Naive thymus-derived CD8-positive, alpha-beta T cell (primary cell): ENCODE data around the gene ZNF750. TPM values are rescaled to one million over a fixed set of nuclear protein-coding genes. Genes with fewer than 3 reads are reported as not detected.

ENCODE experiments used
- ATAC-seq, 2 donors: fragments of 150-1000 bp; cut with Tn5 transposase in 1 of 2; sonication (Bioruptor Pico), chemical (Tn5 transposase) in 1 of 2; 1 replicate in 1 of 2; 2 replicates in 1 of 2; pipeline ENCODE4 v1.10.0; 2021; ENCODE audit warnings: mild to moderate bottlenecking in 2 of 2, moderate library complexity in 2 of 2
- POLR2A ChIA-PET: fragments of 350-600 bp; sonication (Branson Sonifier 250); formaldehyde crosslinking; loops from one replicate; lab custom pipeline; 2021; ENCODE audit warnings: antibody characterized with exemption; lab: Charles Lee
- DNase-seq, 10 donors: peaks; one replicate each; pipeline versions ENCODE4 v3.0.0 to v3.0.0-alpha.2; 2020 to 2022
- H3K27ac Mint-ChIP-seq, 10 donors: one replicate each; pipeline ENCODE4 v1.8.0; 2020 to 2022; ENCODE audit warnings: mild to moderate bottlenecking in 10 of 10, mixed read lengths in 10 of 10, moderate library complexity in 4 of 10, inconsistent platforms in 1 of 10
- H3K27me3 Mint-ChIP-seq, 5 donors: one replicate each; pipeline ENCODE4 v1.8.0; 2021 to 2022; ENCODE audit warnings: mixed read lengths in 5 of 5
- H3K36me3 Mint-ChIP-seq, 3 donors: one replicate each; pipeline ENCODE4 v1.8.0; 2020 to 2022; ENCODE audit warnings: mixed read lengths in 3 of 3, mild to moderate bottlenecking in 2 of 3, inconsistent platforms in 1 of 3
- H3K4me1 Mint-ChIP-seq, 4 donors: one replicate each; pipeline ENCODE4 v1.8.0; 2021 to 2022; ENCODE audit warnings: mixed read lengths in 4 of 4
- H3K4me3 Mint-ChIP-seq, 10 donors: one replicate each; pipeline ENCODE4 v1.8.0; 2020 to 2022; ENCODE audit warnings: mild to moderate bottlenecking in 10 of 10, mixed read lengths in 10 of 10, moderate library complexity in 6 of 10, inconsistent platforms in 1 of 10
- H3K9me3 Mint-ChIP-seq, 9 donors: one replicate each; pipeline ENCODE4 v1.8.0; 2020 to 2022; ENCODE audit warnings: mixed read lengths in 9 of 9, mild to moderate bottlenecking in 3 of 9, inconsistent platforms in 1 of 9, moderate library complexity in 1 of 9
- polyA plus RNA-seq, 3 donors: library from polyadenylated mRNA; unstranded; fragments of 300-500 nt; fragmentation: Illumina TruSeq; gene quantifications; one replicate each; pipeline ENCODE4 v1.2.3, GENCODE V29; 2021
- total RNA-seq, 8 experiments: library from RNA in 2 of 8; stranded (reverse) in 2 of 8; gene quantifications; one replicate each; pipeline ENCODE4 v1.2.3 and lab custom pipeline; 2021 to 2026

Gene ZNF750
- total and polyA plus RNA-seq, 5 experiments from 2014 or later, result not detected

- Mint-ChIP-seq H3K4me1 (peaks cover 0 to 12% (median 5%) of the 10 kb centered on the region in 4 donors), H3K4me3 (no peak overlapping the region), H3K27me3 (no peaks in the 10 kb centered on the region), H3K27ac (peak overlapping the region in 1 of 10 donors; percentile 44), H3K36me3 (peaks cover 0 to 36% (median 12%) of the 10 kb centered on the region in 3 donors), H3K9me3 (no peaks in the 10 kb centered on the region)
- ATAC-seq, result no peak
- POLR2A ChIA-PET, result no interaction called here
- DNase-seq, result peak in 1 of 10 donors; percentile 27
Measured at GRCh38 chr17:82826956-82827355, 12.9 kb downstream of the ZNF750 start.

- POLR2A ChIA-PET, result no interaction called here
- Mint-ChIP-seq H3K27me3 (no peaks in the 10 kb centered on the region), H3K4me3 (no peak overlapping the region), H3K36me3 (peaks cover 0 to 38% (median 13%) of the 10 kb centered on the region in 3 donors), H3K9me3 (peaks cover 0 to under 1% (median 0%) of the 10 kb centered on the region in 9 donors), H3K4me1 (peaks cover 0 to 12% (median 5%) of the 10 kb centered on the region in 4 donors), H3K27ac (peak overlapping the region in 1 of 10 donors; percentile 8)
- no peak for DNase-seq
- ATAC-seq, result no peak
Measured at GRCh38 chr17:82826211-82826610, 13.6 kb downstream of the ZNF750 start.

- Mint-ChIP-seq H3K27ac (peak overlapping the region in 1 of 10 donors; percentile 27), H3K27me3 (no peaks in the 10 kb centered on the region)
- POLR2A ChIA-PET, result no interaction called here
Measured at GRCh38 chr17:82825540-82826124, 14.2 kb downstream of the ZNF750 start.

DNA sequence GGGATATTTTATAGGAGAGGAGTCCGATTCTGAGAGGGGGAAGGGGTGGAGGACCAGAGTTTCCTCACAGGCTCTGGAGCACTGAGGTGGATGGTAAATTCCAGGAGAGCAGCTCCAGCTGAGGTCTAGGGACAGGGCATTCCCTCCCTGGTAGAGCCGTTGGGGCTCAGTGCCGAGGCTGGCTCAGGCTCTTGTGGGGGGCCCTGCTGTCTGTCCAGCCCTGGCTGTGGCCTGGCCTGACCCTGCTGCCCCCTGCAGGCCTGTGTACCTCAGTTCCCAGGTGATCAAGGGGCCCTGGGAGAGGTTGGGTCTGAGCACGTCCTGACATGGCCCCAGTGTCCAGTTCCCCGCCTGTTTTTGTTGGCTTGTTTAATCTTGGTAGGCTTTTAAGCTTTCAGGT is 16.8 kb downstream of the ZNF750 start:
- POLR2A ChIA-PET, result no interaction called here
- ATAC-seq, result no peak
- H3K9me3 Mint-ChIP-seq, result peaks cover 0 to 16% (median 7%) of the 10 kb centered on the region in 9 donors
- H3K27me3 Mint-ChIP-seq, result no peaks in the 10 kb centered on the region
- peak in 1 of 10 donors; percentile 8 for DNase-seq
- no peak overlapping the region for H3K4me3 Mint-ChIP-seq
- H3K27ac Mint-ChIP-seq, result no peak overlapping the region
- H3K4me1 Mint-ChIP-seq, result peaks cover 0 to 20% (median 9%) of the 10 kb centered on the region in 4 donors
- H3K36me3 Mint-ChIP-seq, result peaks cover 7 to 48% (median 38%) of the 10 kb centered on the region in 3 donors

More at GRCh38 chr17:82825540-82826124, 14.2 kb downstream of the ZNF750 start:
- Mint-ChIP-seq H3K4me1 (peaks cover 0 to 14% (median 5%) of the 10 kb centered on the region in 4 donors), H3K9me3 (peaks cover 0 to 6% (median under 1%) of the 10 kb centered on the region in 9 donors), H3K4me3 (no peak overlapping the region), H3K36me3 (peaks cover 1 to 39% (median 16%) of the 10 kb centered on the region in 3 donors)
- ATAC-seq, result no peak
- DNase-seq, result no peak

DNA sequence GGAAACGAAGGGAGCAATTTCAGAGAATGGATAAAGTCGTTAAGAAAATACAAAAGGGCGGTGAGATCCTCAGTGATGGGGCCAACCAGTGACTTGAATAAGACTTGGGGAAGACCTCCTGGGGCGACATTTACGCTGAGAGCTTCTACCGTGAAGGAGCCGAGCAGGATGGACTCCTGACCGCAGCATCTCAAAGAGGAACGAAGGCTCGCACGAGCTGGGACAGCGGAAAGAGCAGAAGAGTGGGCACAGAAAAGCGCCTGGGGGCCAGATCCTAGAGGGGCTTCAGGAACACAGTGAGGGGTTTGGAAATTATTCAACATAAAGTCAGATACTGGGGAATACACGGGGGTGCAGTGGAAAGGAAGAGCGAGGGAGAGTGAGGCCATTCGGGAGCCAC is 17.5 kb downstream of the ZNF750 start:
- Mint-ChIP-seq H3K4me1 (peaks cover 0 to 25% (median 7%) of the 10 kb centered on the region in 4 donors), H3K4me3 (no peak overlapping the region), H3K27ac (peak overlapping the region in 3 of 10 donors; percentile 26 to 71 (median 69)), H3K27me3 (no peaks in the 10 kb centered on the region), H3K9me3 (peaks cover 0 to 16% (median 7%) of the 10 kb centered on the region in 9 donors), H3K36me3 (peaks cover 7 to 45% (median 44%) of the 10 kb centered on the region in 3 donors)
- POLR2A ChIA-PET, result no interaction called here
- ATAC-seq (no peak), DNase-seq (no peak)

DNA sequence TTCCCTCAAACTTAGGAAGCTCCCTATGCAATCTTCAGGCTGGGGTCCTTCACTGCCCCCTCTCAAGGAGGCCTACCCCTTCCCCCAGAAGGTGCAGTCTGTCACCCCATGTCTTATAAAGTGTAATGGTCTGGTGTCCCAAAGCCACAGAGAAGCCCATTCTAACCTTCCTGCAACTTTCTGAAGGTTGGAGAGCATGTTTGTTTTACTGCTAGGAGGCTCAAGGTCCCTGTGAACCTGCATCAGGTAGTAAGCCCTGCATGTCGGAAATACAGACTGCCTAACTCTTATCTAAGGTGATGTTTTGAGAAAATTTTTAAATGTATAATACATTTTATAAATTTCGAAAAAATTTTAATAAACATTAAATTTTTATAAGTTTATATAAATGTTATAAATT is 18.3 kb downstream of the ZNF750 start:
- ATAC-seq (no peak), DNase-seq (no peak)
- peaks cover 0 to 16% (median 7%) of the 10 kb centered on the region in 9 donors for H3K9me3 Mint-ChIP-seq
- H3K27ac Mint-ChIP-seq, result peak overlapping the region in 1 of 10 donors; percentile 40
- H3K36me3 Mint-ChIP-seq, result peaks cover 7 to 44% (median 43%) of the 10 kb centered on the region in 3 donors
- H3K27me3 Mint-ChIP-seq, result no peaks in the 10 kb centered on the region
- H3K4me1 Mint-ChIP-seq, result peaks cover 0 to 25% (median 7%) of the 10 kb centered on the region in 4 donors
- no peak overlapping the region for H3K4me3 Mint-ChIP-seq
- POLR2A ChIA-PET, result no interaction called here

GRCh38 chr17:82820278-82821251 is 19.3 kb downstream of the ZNF750 start:
- no peak for ATAC-seq
- peak overlapping the region in 2 of 10 donors; percentile 40 to 52 for H3K27ac Mint-ChIP-seq
- POLR2A ChIA-PET, result interaction anchor here (1.4 kb wide), 1 partner anchor 51 kb away, joined by 3 read pairs; no protein-coding TSS in a partner anchor
- H3K4me1 Mint-ChIP-seq, result peaks cover 4 to 26% (median 11%) of the 10 kb centered on the region in 4 donors
- no peak for DNase-seq
- peaks cover 7 to 52% (median 48%) of the 10 kb centered on the region in 3 donors for H3K36me3 Mint-ChIP-seq
- no peaks in the 10 kb centered on the region for H3K27me3 Mint-ChIP-seq
- H3K4me3 Mint-ChIP-seq, result no peak overlapping the region
- peaks cover 0 to 16% (median 7%) of the 10 kb centered on the region in 9 donors for H3K9me3 Mint-ChIP-seq

GRCh38 chr17:82817947-82818346 is 21.9 kb downstream of the ZNF750 start:
- H3K27me3 Mint-ChIP-seq, result no peaks in the 10 kb centered on the region
- ATAC-seq, result no peak
- peaks cover 13 to 31% (median 19%) of the 10 kb centered on the region in 4 donors for H3K4me1 Mint-ChIP-seq
- peak overlapping the region in 2 of 10 donors; percentile 10 to 47 for H3K27ac Mint-ChIP-seq
- H3K9me3 Mint-ChIP-seq, result peaks cover 0 to 16% (median 7%) of the 10 kb centered on the region in 9 donors
- H3K4me3 Mint-ChIP-seq, result no peak overlapping the region
- POLR2A ChIA-PET, result no interaction called here
- DNase-seq, result peak in 1 of 10 donors; percentile 11
- H3K36me3 Mint-ChIP-seq, result peaks cover 7 to 66% (median 60%) of the 10 kb centered on the region in 3 donors

DNA sequence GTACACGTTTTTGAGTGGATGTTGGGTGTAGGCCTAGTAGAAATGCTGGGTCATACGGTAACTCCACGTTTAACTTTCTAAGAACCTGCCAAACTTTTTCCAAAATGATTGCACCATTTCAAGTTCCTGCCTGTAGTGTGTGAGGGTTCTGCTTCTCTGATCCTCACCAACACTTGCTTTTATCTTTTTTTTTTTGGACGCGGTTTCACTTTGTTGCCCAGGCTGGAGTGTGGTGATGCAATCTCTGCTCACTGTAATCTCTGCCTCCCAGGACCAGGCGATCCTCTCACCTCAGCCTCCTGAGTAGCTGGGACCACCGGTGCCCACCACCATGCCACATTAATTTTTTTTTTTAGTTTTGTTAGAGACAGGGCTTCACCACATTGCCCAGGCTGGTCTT is 23.5 kb downstream of the ZNF750 start:
- peaks cover 0 to 16% (median 7%) of the 10 kb centered on the region in 9 donors for H3K9me3 Mint-ChIP-seq
- peak overlapping the region in 2 of 10 donors; percentile 17 to 68 for H3K27ac Mint-ChIP-seq
- H3K4me3 Mint-ChIP-seq, result no peak overlapping the region
- H3K27me3 Mint-ChIP-seq, result no peaks in the 10 kb centered on the region
- POLR2A ChIA-PET, result no interaction called here
- DNase-seq (peak in 1 of 10 donors; percentile 9), ATAC-seq (no peak)
- peaks cover 13 to 31% (median 15%) of the 10 kb centered on the region in 4 donors for H3K4me1 Mint-ChIP-seq
- peaks cover 7 to 64% (median 56%) of the 10 kb centered on the region in 3 donors for H3K36me3 Mint-ChIP-seq

DNA sequence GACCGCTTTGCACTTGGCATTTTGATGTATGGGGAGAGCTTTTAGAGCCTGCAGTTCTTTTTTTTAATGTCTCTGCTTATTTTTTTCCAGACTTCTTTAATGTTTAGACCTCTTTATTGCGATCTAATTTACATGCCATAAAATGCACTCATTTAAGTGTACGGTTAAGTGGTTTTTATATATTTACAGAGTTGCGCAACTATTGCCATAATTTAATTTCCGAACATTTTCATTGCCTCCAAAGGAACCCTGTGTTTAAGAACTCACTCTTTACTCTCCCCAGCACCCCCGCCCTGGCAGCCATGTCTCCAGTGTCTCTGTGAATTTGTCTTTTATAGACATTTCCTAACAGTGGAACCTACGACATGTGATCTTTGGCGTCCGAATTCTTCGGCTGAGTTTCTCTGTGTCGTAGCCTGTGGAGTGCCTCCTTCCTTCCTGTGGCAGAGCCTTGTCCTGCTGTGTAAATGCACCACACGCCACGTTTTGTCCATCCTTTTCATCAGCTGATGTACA is 24.0 kb downstream of the ZNF750 start:
- POLR2A ChIA-PET, result no interaction called here
- H3K36me3 Mint-ChIP-seq, result peaks cover 7 to 64% (median 55%) of the 10 kb centered on the region in 3 donors
- peak overlapping the region in 3 of 10 donors; percentile 9 to 68 (median 14) for H3K27ac Mint-ChIP-seq
- ATAC-seq, result no peak
- H3K4me1 Mint-ChIP-seq, result peaks cover 13 to 31% (median 15%) of the 10 kb centered on the region in 4 donors
- peaks cover 0 to 14% (median 7%) of the 10 kb centered on the region in 9 donors for H3K9me3 Mint-ChIP-seq
- no peaks in the 10 kb centered on the region for H3K27me3 Mint-ChIP-seq
- no peak for DNase-seq
- H3K4me3 Mint-ChIP-seq, result no peak overlapping the region

DNA sequence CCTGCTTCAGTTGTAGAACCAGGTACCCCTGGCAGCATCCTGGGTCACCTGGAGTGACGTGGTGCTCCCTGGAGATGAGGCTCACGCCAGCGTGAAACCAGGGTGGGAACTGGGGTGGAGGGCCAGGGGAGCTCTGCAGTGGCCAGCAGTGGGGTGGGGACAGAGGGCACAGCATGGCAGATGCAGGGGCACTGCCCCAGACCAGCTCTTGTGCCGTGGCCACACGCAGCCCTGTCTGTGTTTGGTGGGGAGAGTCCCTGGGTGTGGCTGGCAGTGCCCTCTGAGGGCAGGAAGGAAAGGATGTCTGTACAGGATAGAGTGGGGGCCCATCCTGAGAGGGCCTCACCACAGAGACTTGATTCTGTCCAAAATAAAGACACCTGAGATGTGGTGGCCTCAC is 24.5 kb downstream of the ZNF750 start:
- H3K9me3 Mint-ChIP-seq, result peaks cover 0 to 9% (median 3%) of the 10 kb centered on the region in 9 donors
- H3K27me3 Mint-ChIP-seq, result no peaks in the 10 kb centered on the region
- DNase-seq, result peak in 1 of 10 donors; percentile 49
- POLR2A ChIA-PET, result no interaction called here
- peaks cover 3 to 64% (median 50%) of the 10 kb centered on the region in 3 donors for H3K36me3 Mint-ChIP-seq
- H3K4me3 Mint-ChIP-seq, result no peak overlapping the region
- peak overlapping the region in 3 of 10 donors; percentile 9 to 58 (median 14) for H3K27ac Mint-ChIP-seq
- H3K4me1 Mint-ChIP-seq, result peaks cover 11 to 29% (median 15%) of the 10 kb centered on the region in 4 donors
- no peak for ATAC-seq

GRCh38 chr17:82814834-82815233 is 25.0 kb downstream of the ZNF750 start:
- Mint-ChIP-seq H3K4me3 (no peak overlapping the region), H3K4me1 (peaks cover 8 to 26% (median 15%) of the 10 kb centered on the region in 4 donors), H3K9me3 (peaks cover 0 to 4% (median 0%) of the 10 kb centered on the region in 9 donors), H3K27ac (peak overlapping the region in 1 of 10 donors; percentile 32), H3K36me3 (peaks cover 0 to 62% (median 46%) of the 10 kb centered on the region in 3 donors), H3K27me3 (no peaks in the 10 kb centered on the region)
- ATAC-seq (no peak), DNase-seq (peak in 1 of 10 donors; percentile 27)
- POLR2A ChIA-PET, result no interaction called here
